ENCODE data around the gene ADAP1. TPM values are rescaled to one million over a fixed set of nuclear protein-coding genes. Genes with fewer than 3 reads are reported as not detected.
A peak's percentile ranks its signal among the peaks of the same experiment; 100 is the strongest.

ADAP1 gene
- total RNA-seq, 1 experiment from 2014 or later = 6.2 TPM

DNA sequence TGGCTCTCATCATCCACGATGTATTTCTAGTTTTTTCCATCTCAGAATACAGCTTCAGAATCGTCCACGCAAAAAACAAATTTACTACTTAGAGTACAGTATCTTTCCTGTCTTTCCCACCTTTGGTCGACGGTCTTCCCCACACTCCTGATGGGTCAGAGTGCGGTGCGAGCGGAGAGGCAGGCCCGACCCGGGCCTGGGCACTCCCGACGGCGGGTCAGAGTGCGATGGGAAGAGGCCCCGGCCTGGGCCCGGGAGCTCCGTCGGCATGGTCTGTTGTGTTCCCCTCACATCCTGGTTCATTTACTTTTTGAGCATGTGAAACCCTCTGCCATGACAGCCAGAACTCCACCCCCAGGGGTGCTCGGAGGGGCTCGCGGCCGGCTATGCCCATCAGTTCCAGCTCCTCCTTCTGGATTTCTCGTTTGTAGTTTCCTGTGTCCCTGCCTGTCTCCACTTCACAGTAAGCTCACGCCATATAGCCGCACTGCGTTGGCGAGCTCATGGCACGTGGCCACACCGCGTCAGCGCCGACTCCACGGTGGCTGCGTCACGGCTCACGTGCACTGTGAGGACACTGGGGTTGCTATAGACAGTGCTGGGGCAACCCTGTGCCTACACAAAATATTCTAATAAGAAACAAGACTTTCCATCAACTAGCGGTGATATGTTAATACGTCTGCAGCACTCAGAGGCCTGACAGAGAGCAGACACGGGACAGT is 13.0 kb upstream of the ADAP1 start:
- no peaks in the 10 kb centered on the region for H3K4me1 ChIP-seq (ENCODE audit: insufficient read depth, low read length)
- H3K36me3 Mint-ChIP-seq (ENCODE audit: insufficient read depth in 1 of 3, low read depth in 3 of 3) = peaks cover 5 to 44% (median 43%) of the 10 kb centered on the region in 3 experiments
- no peaks in the 10 kb centered on the region for H3K79me1 ChIP-seq (ENCODE audit: insufficient read depth, low read depth, low read length, poor library complexity, severe bottlenecking)
- no peaks in the 10 kb centered on the region for H3K23me2 ChIP-seq (ENCODE audit: insufficient read length, low read depth, low read length, poor library complexity, severe bottlenecking)
- no peak overlapping the region for H2BK120ac ChIP-seq (ENCODE audit: low read depth, low read length, poor library complexity, severe bottlenecking)
- no peak overlapping the region for H3K56ac ChIP-seq (ENCODE audit: insufficient read length, low read depth, low read length)
- H3K4me2 ChIP-seq (ENCODE audit: insufficient read depth, insufficient read length, low read length) = no peak overlapping the region
- H2BK5ac ChIP-seq (ENCODE audit: insufficient read length, low read length) = no peak overlapping the region
- no CpG with 5 or more reads among the region's 39 CpGs for WGBS (ENCODE audit: extremely low coverage, insufficient read length, low lambda C conversion rate)
- H3K9me3 Mint-ChIP-seq = peaks cover 0 to 3% of the 10 kb centered on the region in 2 experiments; a peak in 1 of 5 replicates
- H2AFZ ChIP-seq (ENCODE audit: low read length) = no peak overlapping the region
- H3K27ac ChIP-seq (ENCODE audit: insufficient read length, low read depth, low read length) = no peak overlapping the region
- H3K79me2 ChIP-seq (ENCODE audit: insufficient read depth, low read length) = no peaks in the 10 kb centered on the region
- no peaks in the 10 kb centered on the region for H3K27me3 ChIP-seq (ENCODE audit: insufficient read depth, low read length)
- no peak overlapping the region for H3K4me3 Mint-ChIP-seq
- H4K8ac ChIP-seq (replicated peaks; ENCODE audit: insufficient read length, low read depth, low read length) = no peak overlapping the region
- H2AK5ac ChIP-seq (ENCODE audit: insufficient read length, low read length) = no peak overlapping the region
- DNase-seq = no peak
- H2BK20ac ChIP-seq (ENCODE audit: low read depth, low read length, poor library complexity, severe bottlenecking) = no peak overlapping the region
- H3K4ac ChIP-seq (ENCODE audit: low read depth, low read length) = no peak overlapping the region
- TF ChIP-seq, protein P1, sequence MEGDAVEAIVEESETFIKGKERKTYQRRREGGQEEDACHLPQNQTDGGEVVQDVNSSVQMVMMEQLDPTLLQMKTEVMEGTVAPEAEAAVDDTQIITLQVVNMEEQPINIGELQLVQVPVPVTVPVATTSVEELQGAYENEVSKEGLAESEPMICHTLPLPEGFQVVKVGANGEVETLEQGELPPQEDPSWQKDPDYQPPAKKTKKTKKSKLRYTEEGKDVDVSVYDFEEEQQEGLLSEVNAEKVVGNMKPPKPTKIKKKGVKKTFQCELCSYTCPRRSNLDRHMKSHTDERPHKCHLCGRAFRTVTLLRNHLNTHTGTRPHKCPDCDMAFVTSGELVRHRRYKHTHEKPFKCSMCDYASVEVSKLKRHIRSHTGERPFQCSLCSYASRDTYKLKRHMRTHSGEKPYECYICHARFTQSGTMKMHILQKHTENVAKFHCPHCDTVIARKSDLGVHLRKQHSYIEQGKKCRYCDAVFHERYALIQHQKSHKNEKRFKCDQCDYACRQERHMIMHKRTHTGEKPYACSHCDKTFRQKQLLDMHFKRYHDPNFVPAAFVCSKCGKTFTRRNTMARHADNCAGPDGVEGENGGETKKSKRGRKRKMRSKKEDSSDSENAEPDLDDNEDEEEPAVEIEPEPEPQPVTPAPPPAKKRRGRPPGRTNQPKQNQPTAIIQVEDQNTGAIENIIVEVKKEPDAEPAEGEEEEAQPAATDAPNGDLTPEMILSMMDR (conservative IDR thresholded peaks at IDR 0.05) = 0 out of 3 replicates have a peak, but pooled peaks have one; percentile 5
- H4K91ac ChIP-seq (ENCODE audit: insufficient read length, low read depth, low read length) = no peak overlapping the region
- no peak overlapping the region for H2BK15ac ChIP-seq (ENCODE audit: low read depth, low read length)
- H3K23ac ChIP-seq (ENCODE audit: insufficient read length, low read depth, low read length) = no peak overlapping the region
- no peak overlapping the region for H4K5ac ChIP-seq (ENCODE audit: insufficient read length, low read depth, low read length)
- no peak overlapping the region for H3K18ac ChIP-seq (ENCODE audit: insufficient read length, low read depth, low read length)
- H3K9me3 ChIP-seq (ENCODE audit: control insufficient read depth, low read depth, low read length) = no peaks in the 10 kb centered on the region
- H3T11ph ChIP-seq (ENCODE audit: low read length) = no peak overlapping the region
- H3K4me1 Mint-ChIP-seq = peaks cover 10 to 17% of the 10 kb centered on the region in 2 experiments
- H3K27ac Mint-ChIP-seq = peak overlapping the region in 2 of 3 experiments; percentile 28 to 58; a peak in 3 of 7 replicates
- peaks cover 2% of the 10 kb centered on the region; the same call in 1 of the 2 replicates for H3K27me3 Mint-ChIP-seq (ENCODE audit: low read depth)
- H3K14ac ChIP-seq (ENCODE audit: insufficient read depth, low read length) = no peak overlapping the region
- H4K20me1 ChIP-seq (ENCODE audit: control insufficient read depth, insufficient read depth, insufficient read length) = no peaks in the 10 kb centered on the region
- no peak overlapping the region for H2BK12ac ChIP-seq (ENCODE audit: insufficient read length, low read depth, low read length)
- H3K9ac ChIP-seq (ENCODE audit: extremely low read depth, insufficient read length, low read length) = no peak overlapping the region

Measured in H9 (cell line).